ENCODE results near the gene SDC4.
"Not testable (repeated sequence)": the region's sequence is repeated elsewhere in the genome, so short reads cannot be mapped to it uniquely, and the experiment has no call there.

The SDC4 gene

DNA sequence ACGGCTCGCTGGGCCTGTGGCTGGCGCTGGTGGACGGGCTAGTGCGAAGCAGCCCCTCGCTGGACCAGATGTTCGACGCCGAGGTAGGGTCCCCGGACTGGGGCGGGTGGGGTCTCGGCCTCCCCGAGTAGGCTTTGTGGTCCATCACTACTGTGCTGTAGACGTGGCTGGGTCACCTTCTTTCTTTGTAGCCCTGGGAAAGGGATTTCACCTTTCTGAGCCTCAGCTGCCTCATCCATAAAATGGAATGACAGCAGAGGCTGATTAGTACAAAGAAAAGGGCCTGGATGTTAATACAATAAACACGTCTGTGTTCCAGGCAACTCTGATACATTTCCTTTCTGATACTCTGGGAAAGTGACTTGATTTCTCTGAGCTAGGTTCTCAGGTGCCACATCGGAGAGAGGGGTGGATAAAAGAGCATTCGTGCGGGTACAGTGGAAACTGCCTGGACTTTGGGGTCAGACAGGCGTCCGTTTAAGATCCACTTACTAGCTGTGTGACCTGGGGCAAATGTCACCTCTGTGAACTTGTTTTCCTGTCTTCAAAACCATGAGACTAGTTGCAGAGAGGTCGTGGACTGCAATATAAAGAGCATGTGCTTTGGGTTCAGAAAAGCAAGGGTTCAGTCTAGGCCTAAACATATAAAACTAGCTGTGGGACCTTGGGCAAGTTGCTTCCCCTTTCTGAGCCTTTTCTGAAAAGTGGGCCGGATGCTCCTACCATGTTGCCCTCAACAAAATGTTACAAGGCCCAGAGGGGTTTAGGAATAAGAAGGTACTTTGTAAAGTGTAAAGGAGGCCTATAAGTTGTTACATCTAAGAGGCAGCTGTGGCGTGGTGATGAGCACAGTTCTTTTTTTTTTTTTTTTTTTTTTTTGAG, 15.6 kb upstream of the SDC4 start:
- DNase-seq (ENCODE audit: low spot score) = no peak

DNA sequence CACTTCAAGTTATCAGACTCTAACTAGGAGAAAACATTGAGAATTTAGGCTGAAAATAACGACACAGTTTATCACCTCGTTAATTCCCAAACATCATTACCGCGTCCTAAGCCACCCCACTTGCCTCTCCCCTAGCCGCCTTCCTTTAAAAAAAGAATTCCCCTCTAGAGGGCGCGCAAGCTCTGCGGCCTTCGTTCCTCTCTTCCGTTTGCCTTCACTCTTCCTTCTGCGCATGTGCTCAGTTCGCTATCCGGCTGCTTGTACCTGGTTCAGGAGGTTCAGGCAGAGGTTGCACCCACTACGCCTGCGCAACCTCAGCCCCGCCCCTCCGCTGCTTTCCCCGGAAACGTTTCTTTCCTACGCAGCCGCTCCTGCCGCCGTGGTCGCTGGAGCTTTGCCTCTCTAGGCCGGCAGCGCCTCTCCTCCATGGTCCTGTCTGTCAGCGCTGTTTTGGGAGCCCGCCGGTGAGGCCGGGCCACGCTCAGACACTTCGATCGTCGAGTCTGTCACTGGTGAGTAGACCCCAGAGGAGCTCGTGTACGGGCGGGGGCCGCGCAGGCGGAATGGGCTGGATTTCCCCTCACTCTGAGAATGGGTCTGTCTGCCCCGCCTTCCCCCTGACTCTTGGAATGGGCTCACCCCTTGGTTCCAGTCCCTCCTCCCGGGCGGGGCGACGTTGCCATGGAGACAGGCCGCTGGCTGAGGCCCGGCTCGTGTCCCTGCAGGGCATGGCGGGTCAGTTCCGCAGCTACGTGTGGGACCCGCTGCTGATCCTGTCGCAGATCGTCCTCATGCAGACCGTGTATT, 14.8 kb upstream of the SDC4 start, which contains the start of gene SYS1:
Gene SYS1, plus strand, starts transcription at position 353 of the 807 bp plus-strand sequence. Its CDS starts 376 bp downstream, at position 729.
- DNase-seq (ENCODE audit: low spot score) = peak; percentile 98

DNA sequence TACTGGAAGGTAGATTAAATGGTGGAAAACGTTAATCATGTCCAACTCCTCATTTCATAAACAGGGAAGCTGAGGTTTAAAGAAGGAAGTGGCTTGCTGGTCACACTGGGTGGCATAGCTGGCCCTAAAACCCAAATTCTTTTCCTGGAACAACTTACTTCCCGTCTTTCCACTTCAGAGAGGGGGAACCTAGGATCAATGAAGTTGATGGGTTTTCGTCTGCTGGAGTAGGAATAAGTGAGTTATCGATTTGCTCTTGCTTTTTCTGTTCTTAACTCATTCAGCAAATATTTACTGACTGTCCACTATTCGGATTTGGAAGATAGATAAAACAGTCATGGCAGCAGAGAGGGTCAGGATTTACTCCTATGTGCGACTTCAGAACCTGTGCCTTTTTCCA, 13.6 kb upstream of the SDC4 start:
- no peak for DNase-seq (ENCODE audit: low spot score)

DNA sequence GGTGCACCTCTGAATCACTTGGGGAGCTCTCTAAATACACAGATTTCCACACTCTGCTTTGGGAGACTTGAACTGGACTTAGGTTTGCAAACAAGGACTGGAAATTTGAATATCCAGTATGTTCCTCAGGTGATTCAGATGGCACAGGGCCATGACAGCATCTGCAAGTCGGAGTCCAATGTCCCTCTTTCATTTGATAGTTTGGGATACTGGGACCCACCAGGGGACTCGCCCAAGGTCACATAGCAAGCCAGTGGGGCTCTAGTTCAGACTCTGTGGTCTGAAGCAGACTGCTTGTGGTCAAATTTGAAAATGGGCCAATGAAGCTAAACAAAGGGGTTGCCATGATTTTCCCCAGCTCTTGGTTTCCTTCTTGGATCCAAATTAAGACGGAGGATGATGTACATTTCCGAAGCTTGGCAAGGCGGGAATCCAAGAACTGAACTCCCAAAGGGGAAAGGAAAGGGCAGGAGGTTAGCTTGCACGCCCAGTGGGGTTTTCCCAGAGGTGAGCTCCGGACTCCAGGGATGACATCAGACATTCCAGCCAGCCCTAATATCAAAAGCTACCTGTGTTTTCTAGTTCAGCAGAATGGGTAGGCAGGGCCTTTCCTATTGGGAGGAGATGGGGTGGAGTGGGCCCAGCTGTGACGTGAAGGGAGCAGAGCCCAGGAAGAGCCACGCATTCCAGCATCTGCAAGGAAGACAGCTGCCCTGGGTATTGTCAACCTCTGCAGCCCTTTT, 11.4 kb upstream of the SDC4 start:
- DNase-seq (ENCODE audit: low spot score) = no peak

DNA sequence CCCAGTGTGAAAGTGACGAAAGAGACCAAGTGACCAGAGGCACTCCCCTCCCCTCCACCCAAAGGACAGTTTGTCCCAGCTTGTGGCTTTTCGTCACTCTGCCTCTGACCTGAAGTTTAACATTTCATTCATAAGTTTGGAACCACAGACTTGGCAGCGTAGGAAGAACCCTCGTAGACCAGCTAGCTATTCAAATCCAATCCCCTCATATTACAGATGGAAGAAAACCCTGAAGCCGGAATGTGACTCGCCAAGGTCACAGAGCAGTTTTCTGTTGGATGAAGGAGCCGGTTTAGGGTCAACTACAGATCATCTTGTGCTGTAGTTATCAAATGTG, 10.8 kb upstream of the SDC4 start:
- no peak for DNase-seq (ENCODE audit: low spot score)

DNA sequence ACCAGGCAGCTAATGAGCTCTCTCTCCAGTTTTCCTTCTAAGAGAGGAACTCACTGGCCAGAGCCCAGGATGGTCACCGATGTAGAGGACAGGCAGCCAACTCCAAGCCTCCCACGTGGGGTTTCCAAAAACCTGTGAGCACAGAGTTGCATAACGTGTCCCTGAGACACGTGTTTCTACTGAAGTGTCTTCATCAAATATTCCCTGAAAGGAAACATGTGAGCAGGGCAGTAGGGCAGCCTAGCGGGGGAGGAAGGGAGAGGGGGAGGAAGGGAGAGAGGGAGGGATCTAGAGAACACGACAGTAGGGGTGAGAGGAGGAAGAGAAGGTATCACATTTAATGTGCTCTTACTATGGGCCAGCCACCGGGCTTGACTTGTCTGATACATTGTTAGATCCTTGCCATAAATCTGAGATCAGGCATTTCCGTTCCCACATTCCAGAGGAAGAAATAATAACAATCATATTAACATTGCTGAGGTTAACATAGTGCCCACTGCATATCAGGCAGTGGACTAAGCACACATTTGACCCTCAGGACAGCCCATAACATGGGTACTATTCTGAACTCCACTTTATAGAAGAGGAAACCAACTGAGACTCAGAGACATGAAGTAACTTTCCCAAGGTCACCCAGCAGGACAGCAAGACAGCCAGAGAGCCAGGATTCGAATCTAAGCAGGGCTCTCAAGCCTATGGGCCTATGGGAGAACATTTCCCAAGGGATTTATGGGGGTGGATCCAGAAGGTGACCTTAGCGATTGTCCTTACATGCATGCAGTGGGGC, 10.3 kb upstream of the SDC4 start:
- DNase-seq (ENCODE audit: low spot score) = peak; percentile 48

DNA sequence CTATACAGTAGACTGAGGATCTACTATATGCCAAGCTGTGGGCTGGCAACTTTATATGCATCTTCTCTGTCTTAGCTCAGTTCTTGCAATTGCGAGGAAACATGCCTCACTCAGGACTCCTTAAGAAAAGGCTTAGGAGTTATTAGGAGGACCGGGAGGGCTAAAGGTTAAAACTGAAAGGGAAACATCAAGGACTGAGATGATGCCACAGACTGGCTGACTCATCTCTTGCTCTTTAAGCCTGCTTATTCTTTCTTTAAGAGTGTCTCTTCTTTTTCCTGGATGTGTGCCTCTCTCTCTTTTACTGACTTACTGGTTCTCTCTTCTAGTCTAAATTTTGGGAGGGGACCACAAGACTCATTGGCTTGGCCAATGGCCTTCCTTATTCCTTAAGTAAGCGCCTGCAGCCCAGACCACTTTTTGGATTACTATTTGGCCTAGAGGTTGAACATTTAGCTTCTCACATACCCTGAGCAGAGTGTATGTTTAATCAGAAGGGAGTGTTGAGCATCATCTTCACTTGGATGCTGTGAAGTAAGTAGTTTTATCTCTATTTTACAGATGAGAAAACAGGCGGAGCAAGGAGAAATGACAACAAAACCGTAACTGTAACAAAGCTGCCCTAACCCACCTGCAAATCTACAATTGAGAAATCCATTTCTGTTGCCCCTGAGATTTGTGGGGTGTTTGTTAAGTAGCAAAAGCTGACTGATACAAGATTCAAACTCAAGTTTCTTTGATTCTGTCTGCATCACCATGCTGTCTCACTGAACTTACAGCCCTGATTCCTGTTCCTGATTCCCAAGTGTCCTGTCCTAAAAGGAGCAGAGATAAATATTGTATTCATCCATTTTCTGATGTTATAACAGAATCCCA, 7.2 kb upstream of the SDC4 start:
- no peak for DNase-seq (ENCODE audit: low spot score)

DNA sequence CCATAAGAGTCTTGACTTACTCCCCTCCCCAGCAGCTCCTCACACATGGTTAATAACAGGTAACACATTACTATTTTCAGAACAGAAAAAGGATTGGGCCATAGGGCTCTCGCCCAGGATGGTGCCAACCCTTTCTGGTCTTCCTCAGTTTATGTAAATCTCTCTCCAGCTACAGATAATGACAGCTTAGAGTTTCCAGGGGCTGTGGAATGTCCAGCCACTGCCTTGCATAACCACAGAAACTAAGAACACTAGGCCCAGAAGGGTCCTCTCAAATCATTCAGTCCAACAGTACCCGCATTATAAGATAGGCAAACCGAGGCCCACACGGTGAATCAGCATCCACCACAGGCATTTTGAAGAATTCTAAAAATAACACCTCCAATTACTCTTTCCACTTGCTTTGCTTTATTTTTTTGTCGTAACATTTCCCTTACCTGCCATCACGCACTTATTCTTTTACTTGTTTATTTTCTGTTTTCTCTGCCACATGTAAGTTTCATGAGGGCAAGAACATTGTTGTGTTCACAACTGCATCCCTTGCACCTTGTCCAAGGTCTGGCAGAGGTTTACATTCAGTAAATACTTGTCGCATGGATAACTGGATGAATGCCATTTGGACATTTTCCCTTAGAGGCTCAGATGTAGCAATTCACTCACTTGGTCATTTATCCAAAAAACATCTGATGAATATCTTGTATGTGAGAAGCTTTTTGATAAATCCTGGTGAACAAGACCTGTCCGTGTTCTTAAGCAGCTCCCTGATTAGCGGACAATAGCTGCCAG, 6.4 kb upstream of the SDC4 start:
- DNase-seq (ENCODE audit: low spot score) = no peak

- DNase-seq (ENCODE audit: low spot score) = no peak
These were observed 5.5 kb upstream of the SDC4 start for GRCh38 chr20:45353746-45354145.

DNA sequence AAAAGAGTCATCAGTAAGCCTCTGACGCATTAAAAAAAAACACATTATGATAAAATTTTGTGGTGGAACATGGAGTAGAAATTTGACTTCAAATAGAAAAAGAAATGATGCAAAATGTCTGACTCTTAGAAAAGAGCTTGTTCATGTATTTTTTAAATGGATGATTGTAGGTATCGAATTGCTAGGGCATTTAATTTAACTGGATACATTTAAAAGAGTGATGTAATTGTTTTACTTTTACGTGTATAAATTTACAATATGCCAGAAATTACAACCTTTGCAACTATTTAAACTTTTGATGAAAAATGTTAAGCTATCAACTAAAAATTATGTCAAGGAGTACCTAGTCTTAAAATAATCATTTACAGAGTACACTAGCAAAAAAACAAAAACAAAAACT, 4.5 kb upstream of the SDC4 start:
- DNase-seq (ENCODE audit: low spot score) = no peak

GRCh38 chr20:45350795-45351194, 2.6 kb upstream of the SDC4 start:
- DNase-seq (ENCODE audit: low spot score) = not testable (repeated sequence)

GRCh38 chr20:45350217-45350616, 2.0 kb upstream of the SDC4 start:
- DNase-seq (ENCODE audit: low spot score) = no peak

GRCh38 chr20:45347297-45347935, 808 bp downstream of the SDC4 start:
- DNase-seq (ENCODE audit: low spot score) = no peak

- DNase-seq (ENCODE audit: low spot score) = no peak
These were observed 1.4 kb downstream of the SDC4 start for GRCh38 chr20:45346851-45347250.

DNA sequence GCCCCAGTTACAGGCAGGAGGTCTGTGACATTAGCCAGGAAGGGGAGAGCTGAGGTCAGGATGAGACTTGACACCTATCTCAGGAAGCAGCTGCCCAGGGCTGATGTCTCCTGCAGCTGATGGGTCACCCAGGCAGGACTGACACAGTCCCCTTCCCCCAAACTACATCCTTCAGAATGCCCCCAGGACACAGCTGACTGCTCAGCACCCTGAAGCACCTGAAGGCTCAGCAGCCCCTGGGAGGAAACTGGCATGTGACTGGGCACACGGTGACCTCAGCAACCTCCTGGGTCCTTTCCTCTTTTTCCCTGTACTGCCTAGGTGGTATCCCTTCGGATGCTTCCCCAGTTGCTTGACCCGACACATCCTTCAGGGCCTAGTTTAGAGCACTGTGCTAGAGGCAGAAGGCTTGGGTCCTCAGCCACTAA, 1.9 kb downstream of the SDC4 start:
- no peak for DNase-seq (ENCODE audit: low spot score)

DNA sequence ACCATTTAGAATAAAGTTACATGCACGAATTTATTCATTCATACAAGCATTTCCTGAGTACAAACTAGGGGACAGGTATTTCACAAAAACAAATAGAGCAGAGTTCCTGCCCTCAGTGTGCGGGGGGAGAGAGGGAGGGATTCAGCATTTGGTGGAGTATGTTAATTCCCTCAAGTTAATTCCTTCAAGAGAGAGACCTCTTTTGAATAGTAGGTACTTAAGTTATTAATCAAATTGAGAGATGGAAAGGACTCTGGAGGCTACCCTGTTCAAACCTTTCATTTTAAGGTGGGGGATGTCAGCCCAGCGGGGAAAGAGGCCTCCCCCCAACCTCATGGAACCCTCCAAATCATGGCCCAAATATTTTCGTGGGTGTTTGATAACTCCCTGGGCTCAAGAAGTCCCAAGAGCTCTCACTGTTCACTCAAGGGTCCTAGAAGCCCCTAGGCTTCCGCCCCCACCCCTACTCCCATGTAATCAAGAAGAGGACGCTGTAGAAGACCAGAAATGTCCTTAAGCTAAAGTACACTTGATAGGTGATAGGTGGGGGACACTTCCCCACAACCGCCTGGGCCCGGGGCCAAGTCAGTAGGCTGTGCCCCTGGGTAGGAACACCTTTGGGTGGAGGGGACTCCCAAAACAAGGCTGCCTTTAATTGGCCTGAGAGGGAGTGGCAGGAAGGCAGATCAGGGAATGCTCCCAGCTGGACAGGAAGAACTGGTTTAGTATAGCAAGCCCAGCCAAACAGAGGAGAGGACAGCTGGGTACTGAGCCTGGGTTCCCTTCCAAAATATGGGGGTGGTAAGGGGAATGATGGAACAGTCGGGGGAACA, 2.9 kb downstream of the SDC4 start:
- no peak for DNase-seq (ENCODE audit: low spot score)

- no peak for DNase-seq (ENCODE audit: low spot score)
These were observed 3.9 kb downstream of the SDC4 start for GRCh38 chr20:45344168-45344860.
